T-cell (primary cell): Measurements from ENCODE around the gene ROBO2. TPM values are rescaled to one million over a fixed set of nuclear protein-coding genes. Genes with fewer than 3 reads are reported as not detected.

ENCODE experiments used
- ATAC-seq, 4 experiments: fragments of 200-7000 bp in 3 of 4; fragments of 150-1000 bp in 1 of 4; cut with Tn5 transposase; replicated peaks in 1 of 4; 1 replicate in 3 of 4; 2 replicates in 1 of 4; pipeline ENCODE4 v1.10.0; 2021; ENCODE audit warnings: moderate library complexity in 3 of 4, mild to moderate bottlenecking in 2 of 4, moderate number of reproducible peaks in 1 of 4
- CTCF ChIA-PET, 2 donors: fragments of 300-600 bp; sonication (Branson Sonifier 250); formaldehyde crosslinking; loops; one replicate each; lab custom pipeline; 2022; ENCODE audit warnings: antibody characterized with exemption in 2 of 2; lab: Charles Lee
- POLR2A ChIA-PET, 2 donors: fragments of 300-600 bp; sonication (Branson Sonifier 250); formaldehyde crosslinking; loops; one replicate each; lab custom pipeline; 2022; ENCODE audit warnings: antibody characterized with exemption in 2 of 2; lab: Charles Lee
- DNase-seq, 35 experiments: peaks; one replicate each; pipeline versions ENCODE4 v3.0.0 to v3.0.0-alpha.2; 2013 to 2023
- H3K27ac ChIP-seq: one replicate; pipeline ENCODE4 v1.5.1; 2013; ENCODE audit warnings: low read length
- H3K27me3 ChIP-seq, 2 experiments: replicated peaks in 1 of 2; 1 replicate in 1 of 2; 2 replicates in 1 of 2; pipeline versions ENCODE4 v1.6.1 to v1.7.0; 2013; ENCODE audit warnings: low read length in 1 of 2, mixed read lengths in 1 of 2; ENCODE audit not compliant: control insufficient read depth in 2 of 2, insufficient read depth in 2 of 2; ENCODE audit errors: extremely low read depth in 1 of 2
- H3K36me3 ChIP-seq, 2 donors: 1 replicate in 1 of 2; 2 replicates in 1 of 2; pipeline versions ENCODE4 v1.6.1 to v1.7.0; 2013; ENCODE audit warnings: low read length in 1 of 2; ENCODE audit not compliant: control insufficient read depth in 2 of 2, insufficient read depth in 1 of 2; ENCODE audit errors: extremely low read depth in 1 of 2
- H3K4me1 ChIP-seq, 2 experiments: 1 replicate in 1 of 2; 2 replicates in 1 of 2; pipeline versions ENCODE4 v1.6.1 to v1.7.0; 2013; ENCODE audit warnings: low read length in 2 of 2, mixed read lengths in 1 of 2; ENCODE audit not compliant: insufficient read depth in 2 of 2, control insufficient read depth in 1 of 2; ENCODE audit errors: extremely low read depth in 1 of 2
- H3K4me3 ChIP-seq, 2 donors: 1 replicate in 1 of 2; 2 replicates in 1 of 2; pipeline versions ENCODE4 v1.5.1 to v1.7.0; 2013; ENCODE audit warnings: mild to moderate bottlenecking in 2 of 2, low read length in 1 of 2, moderate library complexity in 1 of 2; ENCODE audit not compliant: control insufficient read depth in 1 of 2; ENCODE audit errors: extremely low read depth in 1 of 2
- H3K9me3 ChIP-seq: 2 replicates; pipeline ENCODE4 v1.7.0; 2013
- H3K27ac Mint-ChIP-seq, 2 donors: one replicate each; pipeline ENCODE4 v1.8.0; 2020 to 2021; ENCODE audit warnings: mild to moderate bottlenecking in 2 of 2, mixed read lengths in 2 of 2
- H3K27me3 Mint-ChIP-seq, 2 donors: one replicate each; pipeline ENCODE4 v1.8.0; 2021 to 2022; ENCODE audit warnings: mixed read lengths in 2 of 2
- H3K36me3 Mint-ChIP-seq: one replicate; pipeline ENCODE4 v1.8.0; 2021; ENCODE audit warnings: mixed read lengths
- H3K4me1 Mint-ChIP-seq, 3 donors: one replicate each; pipeline ENCODE4 v1.8.0; 2020 to 2022; ENCODE audit warnings: mixed read lengths in 3 of 3, mild to moderate bottlenecking in 1 of 3
- H3K4me3 Mint-ChIP-seq, 3 donors: one replicate each; pipeline ENCODE4 v1.8.0; 2020 to 2022; ENCODE audit warnings: mild to moderate bottlenecking in 3 of 3, mixed read lengths in 3 of 3, moderate library complexity in 3 of 3
- H3K9me3 Mint-ChIP-seq, 3 donors: one replicate each; pipeline ENCODE4 v1.8.0; 2020 to 2022; ENCODE audit warnings: mixed read lengths in 3 of 3
- WGBS: methylation state at CpG from one replicate; pipeline ENCODE4 v1.1.5; 2013; ENCODE audit warnings: missing lambda C conversion rate; ENCODE audit not compliant: insufficient coverage; 5-methylcytosine and 5-hydroxymethylcytosine counted together
- total RNA-seq, 35 experiments: library from RNA in 6 of 35; stranded (reverse) in 6 of 35; fragments of 120-200 nt in 1 of 35; gene quantifications; one replicate each; pipeline versions ENCODE4 v1.2.1 to v1.2.4 and lab custom pipeline; 2013 to 2026

Gene ROBO2
- total RNA-seq, 5 donors from 2014 or later (not counting 1 experiment from before 2014, with no cell fraction given) = not detected

GRCh38 chr3:77514766-77515165, 474.9 kb downstream of the ROBO2 start:
- H3K27me3 Mint-ChIP-seq = no peaks in the 10 kb centered on the region
- no peaks in the 10 kb centered on the region for H3K4me1 ChIP-seq
- no peaks in the 10 kb centered on the region for H3K36me3 ChIP-seq
- no peaks in the 10 kb centered on the region for H3K9me3 ChIP-seq
- H3K27me3 ChIP-seq = no peaks in the 10 kb centered on the region
- ChIA-PET CTCF (no interaction called here), POLR2A (no interaction called here)
- H3K27ac Mint-ChIP-seq = no peak overlapping the region
- H3K36me3 Mint-ChIP-seq = no peaks in the 10 kb centered on the region
- ATAC-seq = no peak
- DNase-seq = no peak
- H3K27ac ChIP-seq = no peak overlapping the region
- H3K4me3 Mint-ChIP-seq = no peak overlapping the region
- H3K9me3 Mint-ChIP-seq = peaks cover 15 to 32% (median 17%) of the 10 kb centered on the region in 3 donors
- H3K4me3 ChIP-seq = no peak overlapping the region
- no peaks in the 10 kb centered on the region for H3K4me1 Mint-ChIP-seq

- CTCF ChIA-PET = no interaction called here
- no peak overlapping the region for H3K4me3 Mint-ChIP-seq
- no CpG with 5 or more reads among the region's 3 CpGs for WGBS
Measured at GRCh38 chr3:77524463-77524862, 484.6 kb downstream of the ROBO2 start.

GRCh38 chr3:77524946-77525682, 485.2 kb downstream of the ROBO2 start:
- ChIA-PET CTCF (no interaction called here), POLR2A (no interaction called here)
- H3K36me3 ChIP-seq = no peaks in the 10 kb centered on the region
- Mint-ChIP-seq H3K36me3 (no peaks in the 10 kb centered on the region), H3K4me3 (no peak overlapping the region), H3K9me3 (peaks cover 6 to 10% (median 10%) of the 10 kb centered on the region in 3 donors), H3K4me1 (no peaks in the 10 kb centered on the region), H3K27ac (no peak overlapping the region), H3K27me3 (no peaks in the 10 kb centered on the region)
- DNase-seq (no peak), ATAC-seq (no peak)
- H3K9me3 ChIP-seq = no peaks in the 10 kb centered on the region
- H3K4me3 ChIP-seq = no peak overlapping the region
- no peaks in the 10 kb centered on the region for H3K4me1 ChIP-seq
- no peaks in the 10 kb centered on the region for H3K27me3 ChIP-seq
- H3K27ac ChIP-seq = no peak overlapping the region
- WGBS = no CpG with 5 or more reads among the region's 3 CpGs

More at GRCh38 chr3:77524463-77524862, 484.6 kb downstream of the ROBO2 start:
- Mint-ChIP-seq H3K4me1 (no peaks in the 10 kb centered on the region), H3K27me3 (no peaks in the 10 kb centered on the region), H3K9me3 (peaks cover 11 to 16% (median 14%) of the 10 kb centered on the region in 3 donors), H3K27ac (no peak overlapping the region), H3K36me3 (no peaks in the 10 kb centered on the region)
- Histone ChIP-seq H3K4me1 (no peaks in the 10 kb centered on the region), H3K27ac (no peak overlapping the region), H3K4me3 (no peak overlapping the region), H3K9me3 (no peaks in the 10 kb centered on the region), H3K36me3 (no peaks in the 10 kb centered on the region), H3K27me3 (no peaks in the 10 kb centered on the region)
- POLR2A ChIA-PET = no interaction called here
- ATAC-seq (no peak), DNase-seq (no peak)

- H3K9me3 ChIP-seq = no peaks in the 10 kb centered on the region
- ATAC-seq = no peak
- ChIA-PET POLR2A (no interaction called here), CTCF (no interaction called here)
- H3K27ac Mint-ChIP-seq = no peak overlapping the region
- WGBS = no CpG with 5 or more reads among the region's 4 CpGs
- no peak overlapping the region for H3K4me3 Mint-ChIP-seq
- no peak for DNase-seq
- H3K27me3 ChIP-seq = no peaks in the 10 kb centered on the region
- peaks cover 6 to 13% (median 11%) of the 10 kb centered on the region in 3 donors for H3K9me3 Mint-ChIP-seq
- no peaks in the 10 kb centered on the region for H3K4me1 Mint-ChIP-seq
- no peak overlapping the region for H3K27ac ChIP-seq
- no peaks in the 10 kb centered on the region for H3K27me3 Mint-ChIP-seq
- no peaks in the 10 kb centered on the region for H3K36me3 Mint-ChIP-seq
- no peaks in the 10 kb centered on the region for H3K4me1 ChIP-seq
- H3K4me3 ChIP-seq = no peak overlapping the region
- H3K36me3 ChIP-seq = no peaks in the 10 kb centered on the region
Measured at GRCh38 chr3:77526573-77527113, 486.7 kb downstream of the ROBO2 start.

GRCh38 chr3:77529522-77529921, 489.6 kb downstream of the ROBO2 start:
- no peak overlapping the region for H3K27ac ChIP-seq
- no peak overlapping the region for H3K4me3 ChIP-seq
- peaks cover 6 to 20% (median 14%) of the 10 kb centered on the region in 3 donors for H3K9me3 Mint-ChIP-seq
- H3K27ac Mint-ChIP-seq = no peak overlapping the region
- no peaks in the 10 kb centered on the region for H3K36me3 ChIP-seq
- no CpG with 5 or more reads among the region's 1 CpG for WGBS
- no peaks in the 10 kb centered on the region for H3K4me1 ChIP-seq
- no peaks in the 10 kb centered on the region for H3K9me3 ChIP-seq
- H3K4me3 Mint-ChIP-seq = no peak overlapping the region
- H3K27me3 Mint-ChIP-seq = no peaks in the 10 kb centered on the region
- ChIA-PET CTCF (no interaction called here), POLR2A (no interaction called here)
- H3K36me3 Mint-ChIP-seq = no peaks in the 10 kb centered on the region
- DNase-seq (no peak), ATAC-seq (no peak)
- no peaks in the 10 kb centered on the region for H3K27me3 ChIP-seq
- H3K4me1 Mint-ChIP-seq = no peaks in the 10 kb centered on the region

- no peak for ATAC-seq
- Histone ChIP-seq H3K4me1 (no peaks in the 10 kb centered on the region), H3K4me3 (no peak overlapping the region), H3K9me3 (no peaks in the 10 kb centered on the region), H3K27ac (no peak overlapping the region), H3K27me3 (no peaks in the 10 kb centered on the region), H3K36me3 (no peaks in the 10 kb centered on the region)
- no peaks in the 10 kb centered on the region for H3K36me3 Mint-ChIP-seq
- H3K9me3 Mint-ChIP-seq = peaks cover 3 to 18% (median 17%) of the 10 kb centered on the region in 3 donors
- no CpG with 5 or more reads among the region's 4 CpGs for WGBS
- no peaks in the 10 kb centered on the region for H3K4me1 Mint-ChIP-seq
- H3K4me3 Mint-ChIP-seq = no peak overlapping the region
- DNase-seq = no peak
- no peak overlapping the region for H3K27ac Mint-ChIP-seq
- no peaks in the 10 kb centered on the region for H3K27me3 Mint-ChIP-seq
- POLR2A ChIA-PET = no interaction called here
- CTCF ChIA-PET = no interaction called here
Measured at GRCh38 chr3:77530870-77531269, 491.0 kb downstream of the ROBO2 start.
